ENCODE results near the gene EMSY. TPM values are rescaled to one million over a fixed set of nuclear protein-coding genes. Genes with fewer than 3 reads are reported as not detected.

The EMSY gene
- total and polyA plus RNA-seq, 2 of the 8 experiments (the other 6 are each of a cell fraction or from before 2014, with no cell fraction given) = 29.6 to 34.6 TPM

- Histone ChIP-seq H2AK5ac (ENCODE audit: low read depth, low read length) (no peak overlapping the region), H3K4ac (replicated peaks; ENCODE audit: insufficient read length, low read depth, low read length) (no peak overlapping the region), H3K9me3 (ENCODE audit: insufficient read depth in 2 of 2, low read depth in 1 of 2, low read length in 1 of 2) (no peaks in the 10 kb centered on the region), H3K27ac (ENCODE audit: low read depth, low read length) (no peak overlapping the region), H4K20me1 (replicated peaks in 1 of 2; ENCODE audit: control insufficient read depth in 1 of 2, insufficient read depth in 2 of 2, low read length in 2 of 2) (no peaks in the 10 kb centered on the region), H3K27me3 (replicated peaks in 1 of 4; ENCODE audit: control insufficient read depth in 3 of 4, extremely low read depth in 1 of 4, insufficient read depth in 3 of 4, low read length in 3 of 4) (no peaks in the 10 kb centered on the region), H2BK15ac (ENCODE audit: low read length) (peak overlapping the region; percentile 61; the same call in 1 of the 2 replicates), H3K23ac (ENCODE audit: insufficient read length) (no peak overlapping the region), H3K4me1 (replicated peaks in 1 of 4; ENCODE audit: control insufficient read depth in 3 of 4, insufficient read depth in 4 of 4, low read length in 3 of 4) (no peaks in the 10 kb centered on the region), H3K9ac (replicated peaks in 1 of 4; ENCODE audit: extremely low read depth in 1 of 4, low read depth in 3 of 4, low read length in 3 of 4) (no peak overlapping the region), H3K56ac (replicated peaks; ENCODE audit: insufficient read length, low read depth, low read length) (no peak overlapping the region), H3K79me2 (ENCODE audit: control insufficient read depth in 1 of 2, insufficient read depth in 2 of 2, low read length in 2 of 2) (no peaks in the 10 kb centered on the region), H3K14ac (ENCODE audit: insufficient read length) (no peak overlapping the region), H2BK120ac (replicated peaks; ENCODE audit: low read depth, low read length) (no peak overlapping the region), H3K36me3 (ENCODE audit: control insufficient read depth in 2 of 4, insufficient read depth in 4 of 4, low read length in 3 of 4) (no peaks in the 10 kb centered on the region), H4K5ac (ENCODE audit: insufficient read length, low read depth, low read length) (no peak overlapping the region), H2BK20ac (ENCODE audit: low read length) (no peak overlapping the region), H3K79me1 (ENCODE audit: low read depth, low read length) (no peaks in the 10 kb centered on the region), H2BK12ac (ENCODE audit: low read depth, low read length) (no peak overlapping the region), H3K4me2 (ENCODE audit: insufficient read depth in 1 of 2, low read depth in 2 of 2, low read length in 2 of 2) (no peak overlapping the region), H2BK5ac (ENCODE audit: low read depth, low read length) (no peak overlapping the region), H3K18ac (ENCODE audit: extremely low read depth, low read length) (no peak overlapping the region), H3K23me2 (ENCODE audit: low read depth, low read length) (no peaks in the 10 kb centered on the region), H4K8ac (ENCODE audit: extremely low read depth, insufficient read depth, low read length) (peak overlapping the region; percentile 79; the same call in 1 of the 2 replicates), H4K91ac (replicated peaks; ENCODE audit: insufficient read length, low read length) (no peak overlapping the region), H2AFZ (ENCODE audit: low read length) (no peak overlapping the region), H3K4me3 (ENCODE audit: extremely low read depth in 1 of 4, insufficient read depth in 2 of 4, low read depth in 3 of 4, low read length in 4 of 4) (no peak overlapping the region)
- FAIRE-seq = no peak
- 96% methylated on average over 11 of the region's 11 CpGs; no CpG with 5 or more reads in 1 of the 2 experiments for WGBS, 2 experiments (ENCODE audit: extremely low coverage in 1 of 2, insufficient coverage in 1 of 2, insufficient read length in 1 of 2, insufficient replicate concordance in 2 of 2, low coverage in 1 of 2, low lambda C conversion rate in 2 of 2, missing lambda C conversion rate in 1 of 2)
- DNase-seq (ENCODE audit: low read depth in 1 of 2, low spot score in 2 of 2) = no peak
- ChIA-PET POLR2A (ENCODE audit: partially characterized antibody) (no interaction called here), CTCF (ENCODE audit: partially characterized antibody) (interaction anchor here (0.6 to 3.6 kb wide), 5 partner anchors 18 to 85 kb away, joined by 3 to 39 read pairs (median 4); partner anchors contain the start of gene LRRC32)
- no peak for TF ChIP-seq ATF3 (IDR thresholded peaks at IDR 0.05; ENCODE audit: insufficient read depth, low read depth, low read length)
- TF ChIP-seq SUZ12 (IDR thresholded peaks at IDR 0.05; ENCODE audit: low read length) = no peak
- no peak for TF ChIP-seq HDAC2 (IDR thresholded peaks at IDR 0.05; ENCODE audit: borderline replicate concordance in 1 of 2, low read depth in 2 of 2, low read length in 2 of 2)
- no peak for TF ChIP-seq RNF2 (IDR thresholded peaks at IDR 0.05; ENCODE audit: borderline replicate concordance, low read depth, low read length, missing control alignments, poor library complexity, severe bottlenecking)
- no peak for TF ChIP-seq TAF7 (optimal IDR thresholded peaks at IDR 0.05; ENCODE audit: borderline replicate concordance, low read depth, low read length)
- no peak for TF ChIP-seq CREB1 (IDR thresholded peaks at IDR 0.05)
- TF ChIP-seq FOSL1 (IDR thresholded peaks at IDR 0.05; ENCODE audit: insufficient read depth, low read depth, low read length) = no peak
- TF ChIP-seq SAP30 (IDR thresholded peaks at IDR 0.05; ENCODE audit: insufficient read depth, insufficient replicate concordance, low read length) = no peak
- TF ChIP-seq SIN3A (conservative IDR thresholded peaks at IDR 0.05 in 1 of 2, IDR thresholded peaks at IDR 0.05 in 1 of 2; ENCODE audit: low read depth in 1 of 2, low read length in 2 of 2) = no peak
- no peak for TF ChIP-seq MAFK (IDR thresholded peaks at IDR 0.05; ENCODE audit: low read depth, low read length)
- no peak for TF ChIP-seq KDM4A (IDR thresholded peaks at IDR 0.05; ENCODE audit: low read depth, low read length, severe bottlenecking)
Observed at GRCh38 chr11:76596652-76597051, 151.8 kb downstream of the EMSY start.
